ENCODE measurements around the gene TSPAN31.

Gene TSPAN31

GRCh38 chr12:57731411-57732080, 13.3 kb upstream of the TSPAN31 start:
- no peak for DNase-seq (ENCODE audit: low read depth)
- H3K4me3 ChIP-seq (ENCODE audit: control insufficient read depth, low read depth, low read length): no peak overlapping the region
- TF ChIP-seq, protein P1, sequence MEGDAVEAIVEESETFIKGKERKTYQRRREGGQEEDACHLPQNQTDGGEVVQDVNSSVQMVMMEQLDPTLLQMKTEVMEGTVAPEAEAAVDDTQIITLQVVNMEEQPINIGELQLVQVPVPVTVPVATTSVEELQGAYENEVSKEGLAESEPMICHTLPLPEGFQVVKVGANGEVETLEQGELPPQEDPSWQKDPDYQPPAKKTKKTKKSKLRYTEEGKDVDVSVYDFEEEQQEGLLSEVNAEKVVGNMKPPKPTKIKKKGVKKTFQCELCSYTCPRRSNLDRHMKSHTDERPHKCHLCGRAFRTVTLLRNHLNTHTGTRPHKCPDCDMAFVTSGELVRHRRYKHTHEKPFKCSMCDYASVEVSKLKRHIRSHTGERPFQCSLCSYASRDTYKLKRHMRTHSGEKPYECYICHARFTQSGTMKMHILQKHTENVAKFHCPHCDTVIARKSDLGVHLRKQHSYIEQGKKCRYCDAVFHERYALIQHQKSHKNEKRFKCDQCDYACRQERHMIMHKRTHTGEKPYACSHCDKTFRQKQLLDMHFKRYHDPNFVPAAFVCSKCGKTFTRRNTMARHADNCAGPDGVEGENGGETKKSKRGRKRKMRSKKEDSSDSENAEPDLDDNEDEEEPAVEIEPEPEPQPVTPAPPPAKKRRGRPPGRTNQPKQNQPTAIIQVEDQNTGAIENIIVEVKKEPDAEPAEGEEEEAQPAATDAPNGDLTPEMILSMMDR (IDR thresholded peaks at IDR 0.05; ENCODE audit: control insufficient read depth, insufficient read depth, low read depth, low read length, missing control alignments): no peak

- H3K4me3 ChIP-seq (ENCODE audit: control insufficient read depth, low read depth, low read length): no peak overlapping the region
- no peak for DNase-seq (ENCODE audit: low read depth)
- TF ChIP-seq, protein P1 (IDR thresholded peaks at IDR 0.05; ENCODE audit: control insufficient read depth, insufficient read depth, low read depth, low read length, missing control alignments): no peak
Observed at GRCh38 chr12:57732270-57732669, 12.6 kb upstream of the TSPAN31 start.

GRCh38 chr12:57732726-57733593, 11.9 kb upstream of the TSPAN31 start:
- DNase-seq (ENCODE audit: low read depth): no peak
- no peak overlapping the region for H3K4me3 ChIP-seq (ENCODE audit: control insufficient read depth, low read depth, low read length)
- TF ChIP-seq, protein P1 (IDR thresholded peaks at IDR 0.05; ENCODE audit: control insufficient read depth, insufficient read depth, low read depth, low read length, missing control alignments): no peak

DNA sequence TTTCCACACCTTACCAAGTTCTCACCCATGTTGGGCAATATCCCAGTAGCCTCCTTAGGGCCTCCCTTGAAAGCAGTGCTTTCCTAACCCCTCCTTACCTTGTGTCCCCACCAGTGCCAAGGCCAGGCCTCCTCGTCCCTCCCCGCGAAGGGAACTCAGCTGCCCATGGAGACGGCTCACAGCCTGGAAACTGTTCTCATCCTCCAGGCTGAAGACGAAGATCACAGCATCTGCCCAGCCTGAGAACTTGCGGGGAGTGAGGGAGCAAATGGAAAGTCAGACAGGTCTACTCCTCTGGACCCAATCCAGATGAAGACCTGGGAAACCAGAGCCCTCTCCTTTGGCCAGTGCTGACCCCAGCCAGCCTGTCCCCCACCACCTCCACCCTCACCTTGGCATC, 10.9 kb upstream of the TSPAN31 start:
- H3K4me3 ChIP-seq (ENCODE audit: control insufficient read depth, low read depth, low read length): no peak overlapping the region
- no peak for DNase-seq (ENCODE audit: low read depth)
- TF ChIP-seq, protein P1 (IDR thresholded peaks at IDR 0.05; ENCODE audit: control insufficient read depth, insufficient read depth, low read depth, low read length, missing control alignments): no peak

GRCh38 chr12:57734591-57734990, 10.2 kb upstream of the TSPAN31 start:
- DNase-seq (ENCODE audit: low read depth): no peak
- no peak overlapping the region for H3K4me3 ChIP-seq (ENCODE audit: control insufficient read depth, low read depth, low read length)
- TF ChIP-seq, protein P1 (IDR thresholded peaks at IDR 0.05; ENCODE audit: control insufficient read depth, insufficient read depth, low read depth, low read length, missing control alignments): no peak

DNA sequence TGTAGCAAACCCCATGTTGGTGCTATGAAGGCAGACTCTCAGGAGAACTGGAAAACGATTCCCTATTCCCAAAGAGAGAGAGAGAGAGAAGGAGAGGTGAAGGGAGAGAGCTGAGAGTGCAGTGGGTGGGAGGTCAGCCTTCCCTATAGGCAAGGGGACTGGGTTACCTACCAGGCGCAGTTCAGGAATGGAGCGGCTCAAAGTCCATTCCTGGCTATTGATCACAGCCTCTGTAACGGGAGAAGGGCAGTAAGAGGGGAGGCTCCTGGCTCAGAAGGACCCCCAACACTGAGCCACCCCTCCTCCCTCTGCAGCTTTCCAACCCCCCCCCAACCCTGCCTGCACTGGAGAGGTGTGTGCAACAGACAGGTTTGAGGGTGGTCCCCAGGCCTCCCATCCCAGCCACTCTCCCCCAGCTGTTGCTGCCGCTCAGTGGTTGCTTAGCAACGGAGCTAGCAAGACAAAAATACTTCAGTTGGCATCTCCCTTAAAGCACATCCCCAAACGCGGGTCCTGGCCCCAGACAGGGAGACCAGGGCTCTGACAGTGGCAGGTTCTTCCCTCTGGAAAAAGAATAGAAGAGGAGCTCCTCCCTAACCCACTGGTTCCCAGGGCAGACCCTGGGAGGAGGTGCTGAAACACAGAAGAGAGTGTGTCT, 9.5 kb upstream of the TSPAN31 start:
- TF ChIP-seq, protein P1 (IDR thresholded peaks at IDR 0.05; ENCODE audit: control insufficient read depth, insufficient read depth, low read depth, low read length, missing control alignments): no peak
- H3K4me3 ChIP-seq (ENCODE audit: control insufficient read depth, low read depth, low read length): no peak overlapping the region
- no peak for DNase-seq (ENCODE audit: low read depth)
